C4-2B (cell line): Measurements from ENCODE around the gene UNC79.

Source experiments
- CTCF ChIP-seq: fragments of 450-650 bp; conservative IDR thresholded peaks from 2 replicates; pipeline ENCODE4 v1.5.1; 2017; ENCODE audit warnings: mild to moderate bottlenecking
- ZFX ChIP-seq: fragments of 450-650 bp; IDR thresholded peaks from 2 replicates; pipeline ENCODE4 v1.6.1; 2017

GRCh38 chr14:93533842-93534241 is 103.1 kb downstream of the UNC79 start:
- TF ChIP-seq CTCF (no peak), ZFX (no peak)
